Activated naive CD4-positive, alpha-beta T cell (primary cell): ENCODE data around the gene CTNNBL1.

ENCODE experiments used
- DNase-seq, 4 experiments: peaks; one replicate each; lab custom pipeline; 2025; lab: John Stamatoyannopoulos, UW

The CTNNBL1 gene

DNA sequence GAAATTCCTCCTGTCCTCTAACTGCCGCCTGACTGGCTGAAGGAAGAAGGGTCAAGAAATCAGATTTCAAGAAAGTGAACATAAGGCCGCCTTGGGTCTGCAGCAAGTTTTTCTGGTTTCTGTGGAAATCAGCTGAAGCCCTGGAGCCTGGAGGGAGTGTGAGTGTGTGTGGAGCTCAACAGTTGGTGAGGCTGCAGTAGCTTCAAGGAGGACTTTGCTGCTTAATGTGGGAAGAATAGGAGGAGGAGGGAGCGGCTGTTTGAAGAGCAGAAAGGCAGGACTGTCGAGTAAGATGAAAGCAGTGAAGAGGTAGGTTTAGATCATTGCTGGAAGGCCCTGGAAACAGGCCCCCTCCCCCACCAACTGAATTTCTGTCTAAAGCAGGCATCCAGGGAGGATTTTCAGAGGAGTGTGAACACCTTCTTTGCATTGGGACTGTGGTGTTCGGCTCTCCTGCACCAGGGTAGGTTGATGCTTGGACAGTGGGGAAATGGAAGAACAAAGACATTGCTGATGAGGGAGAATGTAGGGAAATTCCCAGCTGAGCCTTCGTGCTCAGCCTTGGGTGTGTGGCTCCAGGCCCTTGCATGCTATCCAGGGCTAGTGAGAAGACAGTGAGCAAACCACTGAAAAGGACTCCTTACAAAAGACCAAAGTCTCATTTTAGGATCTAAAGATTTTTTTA is 129.6 kb downstream of the CTNNBL1 start:
- DNase-seq, result no peak

DNA sequence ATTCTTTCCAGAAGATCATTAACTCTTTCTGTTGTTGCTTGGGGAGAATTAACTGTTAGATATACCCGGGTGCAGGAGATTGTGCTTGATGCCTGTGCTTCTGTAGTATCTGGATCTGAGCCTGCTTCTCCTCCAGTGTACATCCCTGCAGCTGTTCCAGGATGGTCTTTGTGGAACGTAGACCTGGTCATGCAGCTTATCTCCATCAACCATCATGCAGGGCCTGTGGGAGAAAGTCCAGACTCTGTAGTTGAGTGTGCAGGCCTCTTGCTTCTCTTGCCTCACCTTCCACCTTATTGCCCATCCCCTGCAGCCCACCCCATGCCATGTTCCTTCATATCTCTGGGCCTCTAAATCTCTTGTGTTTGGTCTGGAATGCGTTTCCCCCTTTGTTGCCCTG is 133.8 kb downstream of the CTNNBL1 start:
- no peak for DNase-seq

DNA sequence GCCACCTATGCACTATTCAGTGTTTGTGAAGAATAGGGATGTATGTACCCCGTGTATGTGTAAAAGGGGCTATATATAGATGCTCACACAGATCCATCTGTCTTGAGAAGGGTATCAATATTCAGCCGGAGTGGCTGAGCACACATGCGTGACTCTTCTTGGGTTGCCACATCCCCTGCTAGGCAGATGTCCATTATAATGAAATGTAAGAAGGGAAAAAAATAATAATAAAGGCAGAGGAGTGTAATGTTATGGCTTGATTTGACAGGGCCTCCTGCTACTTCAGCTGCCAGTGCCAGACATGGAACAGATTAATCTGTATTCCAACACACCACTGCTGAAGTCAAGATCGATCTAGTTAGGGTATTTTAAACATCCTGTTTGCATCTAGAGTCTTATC is 134.9 kb downstream of the CTNNBL1 start:
- no peak for DNase-seq

DNA sequence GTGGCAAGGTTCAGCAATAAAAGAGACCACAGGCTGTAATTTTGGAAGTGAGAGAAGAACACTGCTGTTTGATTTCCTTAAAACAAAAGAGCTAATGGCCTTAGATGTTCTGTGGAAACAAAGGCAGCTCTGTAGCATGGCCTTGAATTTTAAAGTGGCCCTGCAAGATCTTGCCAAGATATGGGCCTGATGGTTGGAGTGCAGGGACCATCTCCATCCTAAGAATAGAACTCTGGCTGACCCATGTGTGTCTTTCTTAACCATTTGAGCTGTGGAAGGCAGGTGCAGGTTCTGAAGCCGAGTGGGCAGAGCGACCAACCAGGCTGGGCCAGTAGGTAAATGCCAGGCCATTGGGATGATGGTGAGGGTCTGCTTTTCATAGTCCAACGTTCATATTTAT is 135.3 kb downstream of the CTNNBL1 start:
- no peak for DNase-seq

DNA sequence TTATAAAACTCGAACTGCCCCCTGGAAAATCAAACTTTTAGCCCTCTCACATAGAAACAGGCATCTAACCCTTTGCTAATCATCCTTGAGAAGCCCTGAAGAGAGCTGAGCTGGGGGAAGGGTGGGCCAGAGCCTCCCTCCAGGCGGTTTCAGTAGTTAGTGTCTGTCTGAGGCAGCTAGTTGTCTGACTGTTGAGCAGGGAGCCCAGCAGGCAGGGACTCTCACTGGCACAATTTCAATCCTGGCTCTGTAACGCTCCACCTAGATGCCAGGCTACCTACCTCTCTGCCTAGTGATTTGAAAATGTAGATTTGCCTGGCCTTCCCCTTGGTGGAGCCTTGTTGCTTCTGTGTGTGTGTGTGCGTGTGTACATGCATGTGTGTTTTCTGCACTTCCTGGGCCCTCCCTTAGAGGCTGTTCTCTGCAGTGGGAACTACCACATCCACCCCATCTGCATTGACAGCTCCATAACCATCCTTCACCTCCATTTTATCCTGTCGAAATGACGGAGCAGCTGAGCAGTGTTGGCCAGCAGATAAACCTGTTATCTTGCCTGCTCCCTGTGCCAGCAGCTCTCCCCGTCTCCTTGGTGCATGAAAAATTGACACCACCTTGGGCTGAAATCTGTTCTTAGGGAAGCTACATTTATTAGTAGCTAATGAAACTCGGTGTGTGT is 139.5 kb downstream of the CTNNBL1 start:
- DNase-seq, result no peak

DNA sequence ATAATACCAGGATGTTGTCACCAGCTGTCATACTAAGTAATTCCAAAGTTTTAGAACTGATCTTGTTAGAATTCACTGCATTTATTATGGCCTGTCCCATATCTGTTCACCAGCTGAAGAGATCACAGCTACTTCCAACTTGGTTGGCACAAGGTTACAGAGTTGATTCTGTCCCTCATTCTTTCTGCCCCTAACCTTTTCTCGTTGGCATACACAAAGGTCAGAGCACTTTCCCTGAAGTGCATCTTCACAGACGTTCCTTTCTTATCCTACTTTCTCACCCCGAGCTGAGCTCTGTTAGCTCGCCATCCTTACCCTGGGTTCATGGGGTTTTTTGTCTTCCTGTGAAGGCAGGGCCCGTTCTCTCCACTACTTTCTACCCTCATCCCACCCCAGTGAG is 143.1 kb downstream of the CTNNBL1 start:
- no peak for DNase-seq

DNA sequence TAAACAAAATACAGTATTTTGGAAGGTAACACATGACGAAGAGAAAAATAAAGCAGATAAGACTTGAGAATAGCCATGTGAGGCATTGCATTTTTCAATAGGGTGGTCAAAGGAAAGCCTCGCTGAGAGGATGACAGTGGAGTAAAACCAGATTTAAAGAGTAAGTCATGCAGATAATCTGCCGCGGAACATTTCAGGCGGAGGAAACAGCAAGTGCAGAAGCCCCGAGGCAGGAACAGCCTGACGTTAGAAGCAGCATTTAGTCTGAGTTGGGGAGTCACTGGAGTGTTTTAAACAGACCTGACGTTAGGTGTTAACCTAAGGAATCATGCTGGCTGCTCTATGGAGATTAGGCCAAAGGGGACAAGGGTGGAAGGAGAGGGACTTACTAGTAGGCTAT is 144.1 kb downstream of the CTNNBL1 start:
- no peak for DNase-seq

DNA sequence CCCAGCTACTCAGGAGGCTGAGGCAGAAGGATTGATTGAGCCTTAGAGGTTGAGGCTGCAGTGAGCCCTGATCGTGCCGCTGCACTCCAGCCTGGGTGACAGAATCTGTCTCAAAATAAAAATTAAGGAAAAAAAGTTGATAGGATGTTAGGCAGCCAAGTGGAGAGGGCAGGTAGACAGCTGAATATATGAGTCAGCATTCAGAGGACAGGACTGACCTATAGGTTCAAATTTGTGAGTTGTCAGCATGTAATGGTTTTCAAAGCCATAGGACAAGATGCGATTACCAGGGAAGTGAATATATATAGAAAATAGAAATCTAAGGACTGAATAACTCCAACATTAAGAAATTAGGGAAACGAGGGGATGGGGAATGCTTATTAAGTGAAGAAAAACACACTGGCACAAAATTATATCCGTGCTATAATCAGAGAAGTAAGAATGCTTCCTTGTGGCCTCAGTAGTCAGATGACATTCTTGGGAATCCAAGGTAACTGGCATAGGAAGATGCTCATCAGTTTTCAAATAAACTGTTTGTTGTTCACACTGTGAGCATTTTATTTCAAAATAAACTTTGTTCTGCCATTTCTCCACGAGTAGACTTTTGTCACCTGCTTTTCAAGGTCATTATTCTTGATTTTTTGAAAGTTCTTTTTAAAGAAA is 145.1 kb downstream of the CTNNBL1 start:
- no peak for DNase-seq

DNA sequence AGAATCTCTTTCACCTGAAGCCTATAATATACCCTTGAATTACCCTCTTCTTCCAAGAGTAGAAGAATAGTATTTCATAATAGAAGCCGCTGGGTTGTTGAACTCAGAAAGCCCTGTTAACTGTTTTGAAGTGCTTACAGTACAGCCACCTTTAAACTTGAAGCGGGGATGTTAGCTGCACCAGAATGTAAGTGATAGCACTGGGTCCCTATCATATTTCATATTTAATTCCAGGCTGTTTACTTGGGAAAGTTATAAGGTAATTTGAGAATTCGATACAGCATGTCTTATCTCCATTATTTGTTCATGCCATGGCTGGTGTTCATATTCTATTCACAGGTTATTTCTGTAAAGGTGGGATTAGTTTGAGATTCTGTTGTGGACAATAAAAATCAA is 145.6 kb downstream of the CTNNBL1 start:
- DNase-seq, result no peak

DNA sequence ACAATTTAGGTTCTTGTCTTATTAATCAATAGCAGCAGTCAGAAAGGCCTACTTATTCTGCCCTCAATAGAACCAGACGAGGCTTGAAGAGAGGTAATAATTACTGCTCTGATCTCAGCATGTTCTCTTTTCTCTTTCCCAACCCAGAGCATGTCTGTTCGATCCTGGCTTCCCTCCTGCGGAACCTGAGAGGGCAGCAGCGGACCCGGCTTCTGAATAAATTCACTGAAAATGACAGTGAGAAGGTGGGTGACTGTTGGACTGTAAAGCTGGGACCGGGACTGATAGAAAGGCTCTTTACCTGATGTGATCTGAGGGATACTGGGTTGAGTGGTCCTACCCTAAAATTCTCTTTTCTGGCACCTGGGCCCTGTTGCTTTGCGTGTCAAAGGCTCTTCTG is 146.1 kb downstream of the CTNNBL1 start:
- no peak for DNase-seq

DNA sequence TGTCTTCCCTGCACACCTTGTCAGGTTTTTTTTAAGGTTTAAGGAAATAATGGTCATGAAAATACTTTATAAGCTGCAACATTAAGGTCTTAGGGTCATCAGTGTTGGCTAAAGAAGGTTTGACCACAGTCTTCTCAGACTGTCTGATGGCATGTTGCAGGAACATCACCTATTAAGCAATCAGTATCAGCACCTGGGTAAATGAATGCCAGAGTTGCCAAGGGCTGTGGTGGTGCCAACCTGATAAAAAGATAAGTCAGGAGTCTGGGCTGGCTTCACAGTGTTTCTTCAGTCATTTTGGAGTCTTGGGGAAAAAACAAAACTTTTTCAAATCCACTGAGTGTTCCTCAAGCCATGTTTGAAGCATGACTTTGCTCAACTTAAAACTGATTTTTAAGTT is 147.6 kb downstream of the CTNNBL1 start:
- DNase-seq, result no peak

DNA sequence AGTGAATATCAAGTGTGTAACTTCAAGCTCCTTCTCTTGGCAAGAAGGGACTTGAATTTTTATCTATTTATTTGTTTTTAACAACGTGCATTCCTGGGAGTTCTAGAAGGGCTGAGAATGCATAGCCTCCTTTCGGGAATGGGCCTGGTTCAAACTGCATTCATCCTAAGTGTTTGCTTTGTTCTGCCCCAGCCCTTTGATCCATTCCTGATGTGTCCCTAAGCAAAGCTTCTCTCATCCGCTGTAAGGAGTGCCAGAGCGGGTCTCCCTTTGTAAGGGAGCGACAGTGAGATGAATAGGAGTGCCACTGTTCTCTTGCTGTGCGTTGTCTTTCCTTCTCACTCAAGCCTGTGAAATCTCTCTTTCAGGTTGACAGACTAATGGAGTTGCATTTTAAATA is 148.1 kb downstream of the CTNNBL1 start:
- no peak for DNase-seq

DNA sequence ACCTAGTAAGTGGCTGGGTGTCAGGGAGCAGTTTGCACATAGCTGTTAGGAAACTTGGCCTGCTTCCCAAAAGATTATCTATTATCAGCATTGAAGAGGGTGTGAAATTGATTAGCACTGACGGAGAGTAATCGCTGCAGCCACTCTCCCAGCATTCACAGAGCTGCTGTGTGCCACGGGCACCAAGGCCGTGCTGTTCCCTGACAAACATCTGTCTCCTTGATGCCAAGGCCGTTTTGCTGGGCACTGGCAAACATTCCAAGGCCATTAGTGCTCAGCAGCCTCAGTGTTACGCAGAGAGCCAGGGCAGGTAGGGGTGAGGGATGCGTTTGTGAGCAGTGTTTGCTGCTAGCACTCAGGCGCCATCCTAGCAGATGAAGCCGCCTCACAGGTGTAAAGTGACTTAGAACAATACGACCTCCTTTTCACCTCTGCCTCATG is 151.4 kb downstream of the CTNNBL1 start:
- no peak for DNase-seq

DNA sequence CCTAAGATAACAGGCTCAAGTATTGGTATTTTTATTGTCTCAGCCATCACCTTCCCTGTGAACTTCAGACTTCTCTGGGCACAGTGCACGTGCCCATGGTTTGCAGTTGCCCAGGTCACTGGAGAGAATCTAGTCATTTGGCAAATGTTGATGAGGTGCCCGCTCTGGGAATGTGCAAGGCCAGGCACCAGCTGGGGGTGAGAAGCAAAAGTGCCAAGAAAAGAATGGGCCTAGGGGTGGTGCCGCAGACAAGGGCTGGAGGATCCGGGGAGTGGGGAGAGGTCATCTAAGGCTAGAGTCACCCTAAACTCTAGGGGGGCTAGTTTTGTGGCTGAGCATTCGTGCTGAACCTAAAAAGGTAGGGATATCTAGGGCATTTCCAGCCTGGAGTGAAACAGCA is 152.0 kb downstream of the CTNNBL1 start:
- no peak for DNase-seq

DNA sequence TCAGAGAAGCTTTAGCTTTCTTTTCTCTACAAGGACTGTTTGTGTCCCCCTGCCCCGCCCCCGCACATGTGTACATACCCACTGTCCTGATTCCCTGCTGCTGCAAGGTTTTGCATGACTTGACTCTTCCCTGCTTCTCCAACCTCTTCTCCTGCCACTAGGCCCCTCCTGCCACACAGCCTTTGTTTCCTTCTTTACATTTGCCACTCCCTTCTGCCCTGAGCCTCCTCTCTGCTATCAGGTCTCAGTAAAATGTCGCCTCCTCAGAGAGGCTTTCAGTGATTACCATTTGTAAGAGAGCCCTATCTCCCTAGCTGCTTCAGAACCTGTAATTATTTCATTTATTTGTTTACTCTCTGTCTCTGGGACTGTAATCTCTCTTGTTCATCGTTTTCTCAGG is 152.7 kb downstream of the CTNNBL1 start:
- no peak for DNase-seq

DNA sequence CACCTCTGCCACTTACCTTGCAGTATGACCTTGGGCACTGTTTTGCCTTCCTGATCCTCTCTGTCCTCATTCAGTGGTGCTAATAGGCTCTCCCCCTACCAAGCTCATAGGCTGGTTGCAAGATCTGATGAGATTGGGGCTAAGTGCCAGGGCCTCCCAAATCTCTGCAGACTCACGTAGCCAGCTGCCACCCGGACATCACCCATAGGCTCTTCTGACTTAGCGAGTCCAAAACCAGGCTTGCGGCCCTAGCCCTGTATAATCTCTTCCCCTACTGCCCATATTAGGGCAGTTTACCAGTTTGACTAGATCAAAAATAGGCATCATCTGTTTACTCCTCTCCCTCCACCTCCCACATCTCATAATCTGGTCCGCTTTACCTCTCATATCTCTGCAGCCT is 154.9 kb downstream of the CTNNBL1 start:
- DNase-seq, result no peak

DNA sequence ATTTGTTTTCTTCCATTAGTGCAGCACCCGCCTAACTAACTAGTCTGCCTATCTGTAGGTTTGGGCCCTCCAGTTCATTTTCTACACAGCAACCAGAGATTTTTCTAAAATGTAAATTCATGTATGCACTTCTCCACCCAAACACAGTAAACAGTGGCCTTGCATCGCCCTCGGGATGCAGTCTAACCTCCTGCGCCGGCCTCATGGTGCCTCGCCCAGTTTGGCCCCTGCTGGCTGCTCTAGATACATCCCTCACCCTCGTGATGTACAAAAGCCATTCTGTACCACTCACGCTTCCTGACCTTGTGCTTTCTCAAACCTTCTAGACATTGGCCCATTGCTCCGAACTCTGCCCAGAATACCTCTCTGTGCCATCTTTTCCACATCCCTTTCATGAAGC is 155.3 kb downstream of the CTNNBL1 start:
- no peak for DNase-seq

DNA sequence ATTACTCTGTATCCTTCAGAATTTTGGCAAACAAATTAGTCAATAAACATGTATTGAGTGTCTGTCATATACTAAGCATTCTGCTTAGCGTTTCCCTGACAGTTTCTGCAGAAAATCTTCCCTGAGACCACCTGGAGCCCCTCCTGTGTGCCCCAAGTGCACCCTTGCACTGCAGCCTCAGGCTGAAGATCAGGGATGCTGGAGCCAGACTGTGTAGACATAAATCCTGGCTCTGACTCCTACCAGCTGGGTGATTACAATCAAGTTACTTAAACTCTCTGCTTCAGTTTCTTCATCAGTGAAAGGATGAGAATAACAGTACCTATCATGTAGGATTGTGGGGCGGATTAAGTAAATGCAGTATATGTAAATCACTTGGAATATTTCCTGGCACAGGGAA is 155.7 kb downstream of the CTNNBL1 start:
- no peak for DNase-seq

DNA sequence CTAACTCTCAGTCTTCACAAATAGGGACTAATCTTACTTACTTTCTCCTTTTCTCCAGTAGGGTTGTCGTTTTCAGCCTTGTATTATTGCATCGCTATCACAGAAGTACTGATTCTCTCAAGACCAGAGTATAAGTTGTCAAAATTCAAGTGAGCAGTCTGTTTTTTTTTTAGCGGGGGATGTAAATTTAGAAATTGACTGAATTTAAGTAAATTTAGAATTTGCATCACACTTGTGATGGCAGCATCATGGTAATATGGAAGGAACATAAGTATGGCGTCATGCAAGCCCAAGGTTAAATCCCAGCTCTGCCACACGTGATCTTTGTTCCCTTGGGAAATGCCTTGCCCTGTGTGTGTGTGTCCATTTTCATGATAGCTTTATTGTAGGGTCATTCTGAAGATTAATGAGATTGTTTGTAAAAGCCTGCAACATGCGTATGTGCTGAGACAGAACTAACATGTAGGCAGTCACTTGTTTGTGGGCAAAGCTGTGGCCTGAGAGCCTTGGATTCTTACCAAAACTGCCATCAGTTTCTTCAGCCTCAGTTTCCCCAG is 156.3 kb downstream of the CTNNBL1 start:
- DNase-seq, result no peak

DNA sequence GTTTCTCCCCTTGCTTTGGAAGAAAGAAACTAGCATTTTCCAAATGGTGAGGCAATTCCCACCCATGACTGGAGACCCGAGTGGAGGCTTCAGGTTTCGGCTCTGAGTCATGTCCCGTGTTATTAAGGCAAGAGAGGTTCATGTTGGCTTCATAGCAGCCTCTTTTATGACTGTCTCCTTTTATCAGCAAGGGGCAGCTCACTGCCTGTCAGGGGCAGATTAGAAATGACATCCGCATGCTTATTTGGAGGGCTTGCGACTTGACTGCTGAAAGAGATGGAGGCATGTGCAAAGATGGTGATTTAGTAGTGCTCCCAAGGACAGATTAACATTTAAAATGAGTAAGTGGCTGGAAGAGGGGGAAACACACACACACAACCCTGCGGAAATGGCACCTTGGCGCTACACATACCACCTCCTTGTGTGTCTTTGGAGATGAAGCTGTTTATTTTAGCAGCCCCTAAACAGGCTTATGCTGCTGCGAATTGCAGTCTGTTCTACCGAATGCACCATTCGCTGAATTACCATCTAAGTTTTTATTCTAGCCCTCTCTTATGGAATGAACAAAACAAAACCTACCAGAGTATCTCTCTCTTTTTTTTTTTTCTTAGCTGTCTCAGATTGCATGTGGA is 157.0 kb downstream of the CTNNBL1 start:
- DNase-seq, result no peak

DNA sequence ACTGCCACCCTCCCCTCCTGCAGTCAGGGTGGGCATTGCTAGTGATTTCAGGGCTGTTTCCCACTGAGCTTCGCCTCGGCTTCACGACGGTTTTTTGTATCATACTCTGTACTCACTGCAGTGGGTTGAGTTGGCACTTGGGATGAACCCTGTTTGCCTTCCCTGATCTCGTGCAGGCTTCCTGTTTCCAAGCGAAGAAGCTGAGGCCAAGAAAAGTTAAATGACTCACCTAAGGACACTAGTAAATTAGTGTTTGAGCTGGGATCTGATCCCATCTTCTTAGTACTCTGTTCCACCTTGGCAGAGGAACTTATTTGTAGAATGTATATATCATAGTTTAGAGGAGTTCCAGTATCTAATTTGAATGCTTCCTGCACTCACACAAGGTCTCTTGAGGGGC is 158.8 kb downstream of the CTNNBL1 start:
- DNase-seq, result no peak

DNA sequence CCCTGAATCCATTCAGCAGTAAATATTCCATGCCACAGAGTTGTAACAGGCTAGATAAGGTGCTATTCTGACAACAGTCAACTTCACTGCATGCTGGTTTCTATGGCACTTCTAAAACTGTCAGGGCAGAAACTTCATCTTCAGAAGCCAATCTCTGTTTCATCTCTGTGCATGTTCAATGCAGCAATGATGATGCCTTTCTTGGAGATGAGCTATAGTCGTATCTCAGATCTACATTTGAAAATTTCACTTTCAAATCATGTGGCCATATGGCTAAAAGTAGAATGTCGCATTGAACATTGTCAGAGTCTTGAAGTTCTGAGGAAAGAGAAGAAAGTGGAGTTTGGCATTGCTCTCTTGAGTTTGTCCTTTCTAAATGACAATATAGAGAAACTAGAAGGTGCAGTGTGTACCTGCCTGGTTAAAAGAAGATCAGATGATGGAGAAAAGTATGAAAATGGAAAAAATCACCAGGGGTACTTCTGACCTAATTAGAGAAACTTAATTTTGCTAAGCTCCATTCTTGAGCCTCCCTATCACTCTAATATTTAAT is 160.1 kb downstream of the CTNNBL1 start:
- DNase-seq, result no peak
